Epidermal melanocyte (primary cell): Measurements from ENCODE around the gene FRMPD4.

Source experiments
- DNase-seq: peaks from one replicate; pipeline ENCODE4 v3.0.0; 2011; ENCODE audit warnings: low spot score; ENCODE audit not compliant: insufficient read length

The FRMPD4 gene

GRCh38 chrX:12292996-12293765 lies 154.9 kb downstream of the FRMPD4 start:
- DNase-seq: no peak

GRCh38 chrX:12297353-12297752 lies 159.1 kb downstream of the FRMPD4 start:
- no peak for DNase-seq

- no peak for DNase-seq
These were observed 163.0 kb downstream of the FRMPD4 start for GRCh38 chrX:12301288-12301687.

- DNase-seq: no peak
These were observed 166.0 kb downstream of the FRMPD4 start for GRCh38 chrX:12304261-12304660.

- no peak for DNase-seq
These were observed 169.7 kb downstream of the FRMPD4 start for GRCh38 chrX:12307961-12308360.

GRCh38 chrX:12308420-12308819 lies 170.1 kb downstream of the FRMPD4 start:
- no peak for DNase-seq

GRCh38 chrX:12309040-12309743 lies 170.9 kb downstream of the FRMPD4 start:
- no peak for DNase-seq

GRCh38 chrX:12309744-12310076 lies 171.4 kb downstream of the FRMPD4 start:
- DNase-seq: no peak

GRCh38 chrX:12314651-12315050 lies 176.4 kb downstream of the FRMPD4 start:
- DNase-seq: no peak

- DNase-seq: no peak
These were observed 177.3 kb downstream of the FRMPD4 start for GRCh38 chrX:12315526-12315925.

- DNase-seq: no peak
These were observed 180.8 kb downstream of the FRMPD4 start for GRCh38 chrX:12319003-12319519.

- DNase-seq: no peak
These were observed 181.7 kb downstream of the FRMPD4 start for GRCh38 chrX:12319992-12320391.

GRCh38 chrX:12322031-12322430 lies 183.8 kb downstream of the FRMPD4 start:
- DNase-seq: no peak

- DNase-seq: no peak
These were observed 186.9 kb downstream of the FRMPD4 start for GRCh38 chrX:12325171-12325570.

- no peak for DNase-seq
These were observed 189.6 kb downstream of the FRMPD4 start for GRCh38 chrX:12327836-12328235.

- no peak for DNase-seq
These were observed 191.2 kb downstream of the FRMPD4 start for GRCh38 chrX:12329476-12329875.

GRCh38 chrX:12330841-12331240 lies 192.6 kb downstream of the FRMPD4 start:
- no peak for DNase-seq

GRCh38 chrX:12332786-12333347 lies 194.6 kb downstream of the FRMPD4 start:
- no peak for DNase-seq

GRCh38 chrX:12339921-12340320 lies 201.6 kb downstream of the FRMPD4 start:
- DNase-seq: no peak

- no peak for DNase-seq
These were observed 206.7 kb downstream of the FRMPD4 start for GRCh38 chrX:12344954-12345353.

- no peak for DNase-seq
These were observed 210.9 kb downstream of the FRMPD4 start for GRCh38 chrX:12349201-12349600.

- no peak for DNase-seq
These were observed 214.6 kb downstream of the FRMPD4 start for GRCh38 chrX:12352922-12353321.
